Ovary (tissue), 3 donors: Measurements from ENCODE around the gene CAPN9.

ENCODE experiments used
- POLR2A ChIP-seq: fragments of 450-650 bp; IDR thresholded peaks from one replicate; pipeline ENCODE4 v1.6.1; 2017; ENCODE audit warnings: antibody characterized with exemption, mild to moderate bottlenecking, moderate library complexity
- TF ChIP-seq, protein P1 (sequence below), 3 donors: fragments of 450-650 bp in 2 of 3; fragments of 200-600 bp in 1 of 3; IDR thresholded peaks; one replicate each; pipeline versions ENCODE4 v1.5.1 to v1.8.0; 2016 to 2022; ENCODE audit warnings: antibody characterized with exemption in 3 of 3, mild to moderate bottlenecking in 1 of 3
- donor health status: DM: no; HTN: no; CAD: no.

DNA sequence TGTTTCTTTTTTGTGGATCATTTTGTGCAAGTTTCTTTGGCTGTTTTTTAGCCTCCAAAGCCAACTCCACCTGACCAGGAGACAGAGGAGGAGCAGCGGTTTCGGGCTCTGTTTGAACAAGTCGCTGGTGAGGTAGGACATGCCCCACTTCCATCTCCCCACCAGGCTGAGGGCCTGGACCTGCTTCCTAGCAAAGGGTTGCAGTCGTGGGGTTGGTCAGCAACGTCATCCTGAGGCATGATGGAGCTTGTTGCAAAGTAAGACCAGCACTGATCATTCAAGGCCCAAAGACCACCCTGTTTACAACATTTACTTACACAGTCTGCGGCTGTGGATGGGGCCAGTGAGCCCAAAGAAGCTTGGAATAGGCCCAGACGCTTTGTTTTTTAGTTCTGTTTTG is 40.3 kb downstream of the CAPN9 start:
- TF ChIP-seq, protein P1, sequence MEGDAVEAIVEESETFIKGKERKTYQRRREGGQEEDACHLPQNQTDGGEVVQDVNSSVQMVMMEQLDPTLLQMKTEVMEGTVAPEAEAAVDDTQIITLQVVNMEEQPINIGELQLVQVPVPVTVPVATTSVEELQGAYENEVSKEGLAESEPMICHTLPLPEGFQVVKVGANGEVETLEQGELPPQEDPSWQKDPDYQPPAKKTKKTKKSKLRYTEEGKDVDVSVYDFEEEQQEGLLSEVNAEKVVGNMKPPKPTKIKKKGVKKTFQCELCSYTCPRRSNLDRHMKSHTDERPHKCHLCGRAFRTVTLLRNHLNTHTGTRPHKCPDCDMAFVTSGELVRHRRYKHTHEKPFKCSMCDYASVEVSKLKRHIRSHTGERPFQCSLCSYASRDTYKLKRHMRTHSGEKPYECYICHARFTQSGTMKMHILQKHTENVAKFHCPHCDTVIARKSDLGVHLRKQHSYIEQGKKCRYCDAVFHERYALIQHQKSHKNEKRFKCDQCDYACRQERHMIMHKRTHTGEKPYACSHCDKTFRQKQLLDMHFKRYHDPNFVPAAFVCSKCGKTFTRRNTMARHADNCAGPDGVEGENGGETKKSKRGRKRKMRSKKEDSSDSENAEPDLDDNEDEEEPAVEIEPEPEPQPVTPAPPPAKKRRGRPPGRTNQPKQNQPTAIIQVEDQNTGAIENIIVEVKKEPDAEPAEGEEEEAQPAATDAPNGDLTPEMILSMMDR (IDR thresholded peaks at IDR 0.05): no peak
- TF ChIP-seq POLR2A: no peak
